GM18526 (cell line): ENCODE measurements around the gene HSD17B7.

Source experiments
- POLR2A ChIP-seq: IDR thresholded peaks from 3 replicates; pipeline ENCODE4 v1.6.1; 2011; ENCODE audit not compliant: insufficient read length; ENCODE audit errors: extremely low read depth

Gene HSD17B7

DNA sequence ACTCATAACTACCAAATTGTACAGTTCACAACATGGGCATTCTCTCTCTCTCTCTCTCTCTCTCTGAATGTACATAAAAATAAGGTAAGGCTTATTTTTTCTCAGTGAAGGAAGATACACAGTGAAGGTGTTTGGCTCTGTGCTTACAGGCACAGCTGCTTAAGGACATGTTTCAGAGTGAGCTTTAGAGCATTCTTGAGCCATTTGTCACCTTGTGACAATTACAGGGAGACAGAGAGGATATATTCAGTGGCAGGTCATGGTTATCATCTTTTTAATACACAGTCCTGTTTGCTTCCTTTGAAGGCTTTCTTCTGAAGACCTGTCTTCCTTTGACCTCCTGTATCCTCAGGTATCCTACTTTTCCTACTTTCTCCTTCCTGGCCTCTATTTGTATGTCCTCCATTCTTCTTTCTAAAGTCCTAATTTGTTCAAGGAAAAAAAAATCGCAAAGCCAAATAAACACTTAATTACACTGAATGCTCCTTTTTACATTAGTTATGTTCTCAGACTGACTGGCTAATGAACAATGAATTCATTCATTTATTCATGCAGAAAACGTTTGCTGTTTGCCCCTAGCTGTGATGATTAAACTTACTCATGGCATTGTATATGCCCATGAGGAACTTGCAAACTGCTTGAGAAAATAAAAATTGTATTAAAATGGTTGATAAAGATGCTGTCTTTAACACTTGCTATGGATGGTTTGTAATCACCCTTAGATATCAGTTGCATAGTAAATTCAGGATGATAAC lies 33.4 kb downstream of the HSD17B7 start:
- TF ChIP-seq POLR2A: no peak

- TF ChIP-seq POLR2A: no peak
These were observed 38.8 kb downstream of the HSD17B7 start for GRCh38 chr1:162829268-162829667.

DNA sequence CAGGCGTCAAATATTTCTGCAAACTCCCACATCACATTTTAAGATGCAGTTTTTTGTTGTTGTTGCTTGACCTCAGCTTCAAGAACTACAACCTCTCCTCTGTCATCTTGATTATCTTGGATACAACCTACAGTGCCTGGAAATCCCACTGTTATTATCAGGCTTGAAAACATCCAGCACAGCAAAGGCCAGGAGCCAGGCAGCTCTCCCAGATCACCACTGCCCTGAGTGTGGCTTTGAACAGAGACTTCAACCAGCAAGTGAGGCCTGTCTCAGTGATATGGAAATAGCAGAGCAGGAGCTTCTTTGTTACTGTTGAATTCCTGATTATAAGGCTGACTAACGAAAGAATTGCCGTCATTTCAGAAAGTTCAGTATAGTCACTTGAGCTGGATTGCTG lies 42.0 kb downstream of the HSD17B7 start:
- no peak for TF ChIP-seq POLR2A

DNA sequence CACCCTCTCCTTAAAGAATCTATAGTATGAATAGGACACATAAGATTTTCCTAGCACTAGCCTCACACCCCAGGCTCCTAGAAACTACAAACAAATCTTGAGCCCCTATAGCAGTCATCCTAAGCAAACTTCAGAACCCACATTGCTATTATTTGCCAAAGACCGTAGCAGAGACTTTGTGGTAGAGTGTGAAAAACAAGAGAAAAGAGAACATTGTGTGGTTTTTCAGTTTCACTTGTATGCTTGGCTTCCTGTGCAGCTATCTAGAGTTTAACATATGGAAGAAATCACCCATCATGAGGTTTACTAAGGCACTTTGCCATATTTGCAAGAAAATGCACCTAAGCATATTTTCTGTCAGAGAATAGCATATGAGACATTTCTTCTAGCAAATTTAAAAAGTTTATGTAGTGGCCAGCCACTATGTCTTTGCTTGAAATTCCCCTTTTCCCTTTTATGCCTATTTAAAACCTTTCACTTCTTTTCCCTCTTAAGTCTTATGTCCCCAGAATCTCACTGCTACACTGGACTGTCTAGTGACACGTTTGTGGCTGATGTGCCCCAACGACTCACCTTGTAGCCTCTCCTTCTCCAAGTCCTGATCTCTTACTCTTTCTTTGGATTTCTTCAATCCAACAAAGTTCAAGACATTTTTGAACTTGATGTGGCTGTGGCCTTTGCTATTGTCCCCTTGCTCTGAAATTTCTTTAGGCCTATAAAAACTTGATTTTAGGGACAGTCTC lies 44.8 kb downstream of the HSD17B7 start:
- TF ChIP-seq POLR2A: no peak

GRCh38 chr1:162838863-162839262 lies 48.4 kb downstream of the HSD17B7 start:
- TF ChIP-seq POLR2A: no peak

- TF ChIP-seq POLR2A: no peak
These were observed 49.8 kb downstream of the HSD17B7 start for GRCh38 chr1:162840250-162840839.

- TF ChIP-seq POLR2A: no peak
These were observed 53.7 kb downstream of the HSD17B7 start for GRCh38 chr1:162844153-162844552.

DNA sequence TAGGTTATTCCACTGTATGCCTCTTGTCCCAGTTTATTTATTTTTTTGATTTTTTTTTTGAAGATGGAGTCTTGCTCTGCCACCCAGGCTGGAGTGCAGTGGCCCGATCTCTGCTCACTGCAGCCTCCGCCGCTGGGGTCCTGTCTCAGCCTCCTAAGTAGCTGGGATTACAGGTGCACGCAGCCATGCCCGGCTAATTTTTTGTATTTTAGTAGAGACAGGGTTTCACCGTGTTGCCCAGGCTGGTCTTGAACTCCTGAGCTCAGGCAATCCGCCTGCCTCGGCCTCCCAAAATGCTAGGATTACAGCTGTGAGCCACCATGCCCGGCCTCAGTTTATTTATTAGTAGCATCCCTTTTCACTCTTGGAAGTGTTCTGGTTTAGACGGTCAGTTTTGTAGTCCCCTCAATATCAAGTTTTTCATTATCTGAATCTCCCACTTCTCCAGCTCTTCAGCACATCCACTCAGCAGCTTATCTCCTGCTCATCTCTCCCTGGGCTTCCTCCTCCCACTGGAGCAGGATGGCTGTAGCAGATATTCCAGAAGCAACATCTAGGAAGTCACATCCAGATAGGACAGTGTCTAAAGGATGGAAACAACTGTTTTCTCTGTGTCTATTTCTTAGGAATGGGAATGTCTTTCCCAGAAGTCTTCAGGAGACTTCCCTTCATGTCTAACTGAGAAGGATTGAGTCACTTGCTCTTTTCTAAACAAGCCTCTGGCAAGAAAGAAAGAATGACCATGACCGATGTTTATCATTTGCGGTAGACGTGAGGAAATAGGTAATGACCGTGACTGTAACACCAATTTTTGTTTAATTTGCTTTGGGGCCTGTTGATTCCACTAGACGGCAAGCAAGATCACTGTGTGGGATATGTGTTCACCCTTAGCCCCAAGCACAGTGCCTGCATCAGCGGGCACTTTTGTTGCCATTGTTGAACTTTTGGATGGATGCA lies 56.0 kb downstream of the HSD17B7 start:
- no peak for TF ChIP-seq POLR2A

DNA sequence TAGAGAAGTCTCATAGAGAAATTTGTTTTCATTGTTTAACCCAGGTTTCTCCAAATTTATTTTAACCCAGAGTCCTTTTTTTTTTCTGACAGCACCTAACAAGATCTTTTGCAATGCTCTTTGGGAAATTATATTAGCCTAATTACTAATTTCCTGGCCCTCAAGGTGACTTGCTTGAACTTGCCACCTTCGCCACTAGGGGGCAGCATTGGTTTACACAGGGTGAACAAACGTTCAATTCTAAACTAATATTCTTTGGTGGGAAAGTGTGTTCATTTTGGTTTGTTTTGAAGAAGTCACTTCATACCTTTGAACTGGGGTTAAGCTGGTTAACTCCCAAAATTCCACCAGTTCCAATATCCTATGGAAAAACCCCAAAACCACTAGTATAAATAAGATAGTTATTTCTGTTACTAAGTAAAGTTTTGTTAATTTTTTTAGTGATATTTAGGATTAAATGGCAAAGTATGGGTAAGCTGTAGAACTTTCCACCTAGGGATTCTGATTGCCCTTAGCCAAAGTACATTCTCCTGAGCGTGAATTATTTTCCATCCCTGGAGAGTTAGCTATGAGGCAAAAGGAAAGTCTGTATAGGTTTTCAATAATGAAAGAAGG lies 57.4 kb downstream of the HSD17B7 start:
- TF ChIP-seq POLR2A: no peak

GRCh38 chr1:162849711-162850110 lies 59.2 kb downstream of the HSD17B7 start:
- TF ChIP-seq POLR2A: no peak

DNA sequence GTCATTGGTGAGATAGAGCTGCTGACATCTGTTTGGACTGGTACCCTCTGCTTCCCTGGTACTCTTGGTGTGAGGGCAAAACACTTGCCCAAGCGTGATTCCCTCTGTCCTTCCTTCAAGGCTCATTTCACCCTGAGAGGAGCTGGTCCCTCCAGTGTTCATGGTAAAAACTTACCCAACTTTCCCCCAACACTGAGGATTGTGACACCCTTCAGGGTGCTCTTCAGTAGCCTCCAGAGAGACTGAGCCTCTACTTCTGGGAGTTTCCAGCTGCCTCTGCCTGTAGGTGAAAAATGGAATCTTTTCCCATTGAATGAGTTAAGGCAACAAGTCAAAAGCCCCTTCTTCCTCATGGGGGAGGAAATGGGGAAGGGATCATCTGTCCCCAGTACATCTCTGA lies 60.8 kb downstream of the HSD17B7 start:
- TF ChIP-seq POLR2A: no peak

DNA sequence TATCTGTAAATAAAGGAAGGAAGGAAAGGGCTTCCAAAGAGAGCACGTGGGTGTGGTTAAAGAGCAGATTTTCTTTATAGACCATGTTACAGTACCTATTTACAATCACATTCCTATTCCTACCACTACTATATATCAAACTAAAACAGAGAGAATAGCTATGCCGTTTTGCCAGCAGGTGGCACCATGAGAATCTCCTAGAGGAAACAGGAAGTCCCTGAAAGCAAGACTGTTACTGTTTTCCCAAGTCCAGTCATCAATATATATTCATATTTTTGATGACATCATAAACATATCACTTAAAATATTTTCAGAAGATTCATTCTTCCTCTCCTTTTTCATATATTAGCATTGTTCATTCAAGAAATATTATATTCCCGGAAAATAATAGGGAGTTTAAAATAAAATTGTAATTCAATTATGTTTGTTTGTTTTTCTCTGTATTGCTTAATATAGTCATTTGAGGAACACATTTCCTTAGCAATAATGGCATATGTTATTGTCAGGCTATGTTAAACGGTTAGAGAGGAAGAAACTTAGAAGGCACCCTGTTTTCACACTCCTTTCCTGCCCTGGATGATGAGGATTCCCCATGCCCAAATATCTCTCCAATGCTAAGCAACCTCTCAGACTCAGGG lies 63.9 kb downstream of the HSD17B7 start:
- TF ChIP-seq POLR2A: no peak

- no peak for TF ChIP-seq POLR2A
These were observed 65.1 kb downstream of the HSD17B7 start for GRCh38 chr1:162855461-162856150.

- no peak for TF ChIP-seq POLR2A
These were observed 65.8 kb downstream of the HSD17B7 start for GRCh38 chr1:162856260-162856659.
